ENCODE measurements around the gene POTEB.
"Not testable (repeated sequence)": the region's sequence is repeated elsewhere in the genome, so short reads cannot be mapped to it uniquely, and the experiment has no call there.

Gene POTEB

GRCh38 chr15:21877635-21878034, at the start of gene POTEB:
POTEB (minus strand) TSS chr15:21877735; CDS start chr15:21877246, 489 bp downstream.
- not testable (repeated sequence) for DNase-seq (ENCODE audit: low spot score); FAIRE-seq

GRCh38 chr15:21890955-21891354, 13.4 kb upstream of the POTEB start:
- DNase-seq (ENCODE audit: low spot score); FAIRE-seq: not testable (repeated sequence)

- FAIRE-seq, result not testable (repeated sequence)
These were observed 12.0 kb upstream of the POTEB start for GRCh38 chr15:21889542-21889941.

GRCh38 chr15:21838831-21839230, 38.7 kb downstream of the POTEB start:
- not testable (repeated sequence) for FAIRE-seq; DNase-seq (ENCODE audit: low spot score)

More at GRCh38 chr15:21889542-21889941, 12.0 kb upstream of the POTEB start:
- not testable (repeated sequence) for DNase-seq (ENCODE audit: low spot score)
